GM23248 (cell line): Measurements from ENCODE around the gene SCFD1.

ENCODE experiments used
- EZH2 ChIP-seq: fragments of 200-600 bp; sonication (generic); IDR thresholded peaks from 2 replicates; pipeline ENCODE4 v1.6.1; 2018; ENCODE audit warnings: antibody characterized with exemption, mild to moderate bottlenecking; ENCODE audit not compliant: insufficient read depth, poor library complexity, severe bottlenecking
- EZH2phosphoT487 ChIP-seq: fragments of 200-600 bp; sonication (generic); IDR thresholded peaks from 2 replicates; pipeline ENCODE4 v1.6.1; 2018; ENCODE audit warnings: antibody characterized with exemption, moderate library complexity, mild to moderate bottlenecking, low read depth; ENCODE audit not compliant: insufficient read depth

GRCh38 chr14:30738978-30739377, 116.9 kb downstream of the SCFD1 start:
- TF ChIP-seq EZH2 = no peak
- TF ChIP-seq EZH2phosphoT487 = no peak
